ENCODE measurements around the gene CFAP97D1.

GRCh38 chr17:43770957-43771356, 9.3 kb upstream of the CFAP97D1 start:
- TF ChIP-seq CTCF (conservative IDR thresholded peaks at IDR 0.05 in 1 of 2, IDR thresholded peaks at IDR 0.05 in 1 of 2; ENCODE audit: extremely low read depth in 1 of 2, insufficient read depth in 1 of 2, low read depth in 1 of 2, low read length in 2 of 2), result no peak
- TF ChIP-seq EZH2 (IDR thresholded peaks at IDR 0.05; ENCODE audit: borderline replicate concordance, low read length), result no peak
